Left lobe of liver (tissue), 2 donors: ENCODE measurements around the gene IL16. TPM values are rescaled to one million over a fixed set of nuclear protein-coding genes. Genes with fewer than 3 reads are reported as not detected.
A peak's percentile ranks its signal among the peaks of the same experiment; 100 is the strongest.

ENCODE experiments used
- ATAC-seq: fragments of 200-7000 bp; cut with Tn5 transposase; one replicate; pipeline ENCODE4 v1.9.1; 2020; ENCODE audit warnings: mild to moderate bottlenecking, moderate library complexity
- DNase-seq: peaks from one replicate; pipeline ENCODE4 v3.0.0-alpha.2; 2020; ENCODE audit warnings: low spot score
- total RNA-seq: library from RNA; stranded (reverse); gene quantifications from one replicate; pipeline ENCODE4 v1.2.1, GENCODE V29; 2021
- donor health status: DM: no; HTN: no; CAD: no; lungs with moderate emphysema.
- donor health status: DM: no; HTN: yes; CAD: no.

The IL16 gene
- total RNA-seq, 1 donor from 2014 or later = 2.1 TPM

DNA sequence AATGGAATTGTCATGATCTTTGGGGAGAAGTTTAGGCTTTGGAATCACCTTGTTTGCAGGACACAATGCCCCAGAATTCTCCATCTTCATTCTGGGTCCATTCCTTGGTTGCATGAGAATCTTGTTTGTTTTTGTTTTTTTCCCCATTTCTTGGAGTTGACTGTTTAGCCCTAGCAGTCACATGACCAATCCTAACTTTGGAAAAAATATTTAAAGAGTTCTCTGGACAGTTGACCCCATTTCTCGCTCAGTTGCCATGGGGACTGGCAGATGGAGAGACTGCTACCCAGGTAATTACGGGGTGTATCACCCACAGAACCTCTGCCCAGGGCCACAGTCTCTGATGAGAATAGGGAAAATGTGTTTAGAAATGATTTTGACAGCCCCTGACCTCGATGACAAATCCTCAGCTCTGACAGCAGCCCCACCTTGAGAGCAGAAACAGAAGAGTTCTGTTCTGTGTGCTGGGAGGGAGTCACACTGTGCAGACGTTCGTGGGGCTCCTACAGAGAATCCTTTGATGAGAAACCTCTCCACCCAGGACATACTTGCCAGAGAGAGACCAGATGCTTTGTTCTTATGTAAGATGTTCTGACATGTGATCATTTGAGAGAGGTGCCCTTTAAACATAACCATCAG, 57.7 kb downstream of the IL16 start:
- DNase-seq (no peak), ATAC-seq (no peak)

DNA sequence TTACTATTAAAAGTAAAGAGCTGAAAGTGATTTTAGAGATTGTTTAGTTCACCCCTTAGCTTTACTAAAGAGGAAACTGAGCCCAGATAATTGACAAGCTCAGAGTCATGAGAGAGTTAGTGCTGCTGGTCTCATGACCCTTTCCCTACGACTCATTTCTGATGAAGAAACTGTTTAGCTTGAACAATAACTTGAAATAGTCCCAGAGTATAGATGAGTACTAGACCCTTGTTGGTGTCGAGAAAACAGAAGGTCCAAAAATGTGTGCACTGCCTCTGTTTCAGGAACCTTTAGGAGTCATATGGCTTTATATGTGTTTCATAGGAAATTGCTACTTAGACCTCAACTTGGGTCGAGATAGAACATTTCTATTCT, 58.2 kb downstream of the IL16 start:
- DNase-seq (no peak), ATAC-seq (no peak)

DNA sequence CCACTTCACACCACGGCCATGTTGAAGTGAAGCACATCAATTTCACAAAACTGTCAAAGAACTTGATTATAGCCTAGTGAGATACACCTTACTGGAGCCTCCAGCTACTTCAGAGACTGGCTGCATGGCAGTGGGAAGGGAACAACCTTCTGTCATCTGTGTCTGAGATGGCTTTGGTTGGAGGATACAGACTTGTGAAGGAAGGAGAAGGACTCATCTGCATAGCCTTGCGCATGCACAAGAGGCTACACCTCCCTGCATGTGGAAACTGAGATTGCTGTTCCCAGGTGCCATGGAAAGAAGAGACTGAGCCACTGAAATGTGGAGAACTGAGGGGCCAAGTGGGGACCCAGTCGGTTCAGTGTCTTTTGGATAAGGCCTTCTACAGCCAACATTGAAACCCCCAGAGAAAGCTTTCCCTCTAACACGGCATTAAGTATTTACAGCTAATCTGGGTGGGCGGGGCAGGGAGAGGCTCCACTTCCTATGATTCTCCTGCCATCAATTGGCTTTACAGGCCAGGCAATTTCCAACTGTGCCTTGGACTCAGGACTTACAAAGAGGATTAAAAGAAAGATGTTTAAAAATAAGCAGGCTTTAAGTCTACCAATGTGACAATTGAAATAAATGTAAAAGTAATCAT, 58.8 kb downstream of the IL16 start:
- ATAC-seq = no peak

DNA sequence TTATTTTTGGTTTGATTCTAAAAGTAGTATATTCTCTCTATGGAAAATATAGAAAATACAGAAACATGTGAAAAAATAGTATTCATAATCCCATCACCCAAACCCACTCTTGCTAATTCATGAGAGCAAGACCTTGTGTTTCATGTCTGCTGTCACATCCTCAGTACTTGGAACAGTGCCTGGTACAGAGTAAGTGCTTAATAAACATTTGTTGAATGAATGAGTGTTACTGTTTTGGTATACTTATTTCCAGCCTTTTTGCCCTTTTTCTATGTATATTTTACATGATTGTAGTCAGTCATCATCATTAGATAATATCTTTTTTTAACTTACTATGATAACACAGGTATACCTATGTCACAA, 59.3 kb downstream of the IL16 start:
- DNase-seq (no peak), ATAC-seq (no peak)

More for the DNA sequence above, 58.8 kb downstream of the IL16 start:
- DNase-seq = no peak

DNA sequence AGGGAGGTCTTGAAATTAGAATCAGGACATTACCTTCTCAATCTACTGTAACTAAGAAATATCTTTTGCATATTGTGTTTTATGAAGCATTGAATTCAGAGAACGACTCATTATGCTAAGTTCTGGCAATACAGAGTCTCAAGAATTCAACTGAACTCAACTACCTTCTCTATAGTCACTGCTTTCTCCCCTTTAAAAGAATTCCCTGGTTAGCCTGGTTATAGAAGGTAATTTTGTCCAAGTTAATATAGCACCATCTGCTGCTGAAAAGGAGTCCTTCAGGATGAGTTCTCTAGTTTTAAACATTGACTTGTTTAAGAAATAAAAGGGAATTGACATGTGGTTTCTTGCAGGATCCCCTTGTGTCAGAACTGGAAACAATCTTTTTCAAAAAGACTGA, 60.2 kb downstream of the IL16 start:
- no peak for DNase-seq
- ATAC-seq = peak; percentile 74

DNA sequence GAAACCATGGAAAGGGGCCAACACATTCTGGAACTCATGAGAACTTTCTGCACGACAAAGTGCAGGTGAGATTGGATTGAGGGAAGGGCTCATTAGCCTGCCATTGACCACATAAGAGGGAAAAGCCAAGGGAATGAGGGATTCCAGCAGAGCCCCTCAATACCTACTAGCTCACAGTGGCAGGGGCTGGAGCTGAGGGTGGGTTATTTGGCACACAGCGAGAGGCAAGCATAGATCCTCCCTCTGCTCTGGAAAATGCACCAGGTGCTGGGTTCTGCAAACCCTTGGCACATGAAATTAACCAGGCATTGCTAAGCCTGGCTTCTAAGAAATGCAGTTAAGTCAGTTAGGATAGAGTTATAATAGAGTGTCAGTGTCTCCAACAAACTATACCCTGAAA, 60.8 kb downstream of the IL16 start:
- no peak for DNase-seq
- no peak for ATAC-seq

DNA sequence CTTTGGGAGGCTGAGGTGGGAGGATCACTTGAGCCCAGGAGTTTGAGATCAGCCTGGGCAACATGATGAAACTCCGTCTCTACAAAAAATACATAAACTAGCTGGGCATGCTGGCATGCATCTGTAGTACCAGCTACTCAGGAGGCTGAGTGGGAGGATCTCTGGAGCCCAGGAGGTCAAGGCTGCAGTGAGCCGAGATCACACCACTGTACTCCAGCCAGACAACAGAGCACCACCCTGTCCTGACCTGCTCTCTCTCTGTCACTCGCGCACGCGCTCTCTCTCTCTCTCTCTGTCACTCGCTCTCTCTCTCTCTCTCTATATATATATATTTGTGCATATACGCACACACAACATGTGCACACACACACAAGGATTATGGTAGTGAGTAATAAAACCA, 61.8 kb downstream of the IL16 start:
- ATAC-seq = peak; percentile 62

DNA sequence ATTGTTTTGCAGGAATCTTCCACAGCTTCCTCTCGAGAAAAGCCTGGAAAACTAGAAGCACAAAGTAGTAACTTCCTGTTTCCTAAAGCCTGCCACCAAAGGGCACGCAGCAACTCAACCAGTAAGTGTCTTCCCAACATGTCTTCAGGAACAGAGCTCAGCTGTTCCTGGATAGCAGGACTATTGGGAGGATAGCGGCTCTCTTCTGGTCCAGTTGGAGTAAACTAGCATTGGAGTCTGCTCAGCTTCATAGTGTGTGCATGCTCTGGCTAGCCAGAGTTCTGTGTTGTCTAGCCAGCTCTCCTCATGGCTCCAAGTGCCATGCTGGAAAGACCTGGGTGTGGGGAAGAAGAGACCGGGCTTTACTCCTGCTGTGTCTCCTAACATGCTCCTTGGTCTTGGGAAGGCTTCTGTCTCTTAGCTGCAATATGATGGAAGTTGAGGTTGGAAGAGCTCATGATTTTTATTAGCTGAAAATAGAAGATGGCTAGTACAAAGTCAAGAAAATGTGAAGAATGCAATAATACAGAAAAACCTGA, 63.1 kb downstream of the IL16 start:
- no peak for ATAC-seq
- DNase-seq = no peak

More for the DNA sequence above, 61.8 kb downstream of the IL16 start:
- DNase-seq = no peak

DNA sequence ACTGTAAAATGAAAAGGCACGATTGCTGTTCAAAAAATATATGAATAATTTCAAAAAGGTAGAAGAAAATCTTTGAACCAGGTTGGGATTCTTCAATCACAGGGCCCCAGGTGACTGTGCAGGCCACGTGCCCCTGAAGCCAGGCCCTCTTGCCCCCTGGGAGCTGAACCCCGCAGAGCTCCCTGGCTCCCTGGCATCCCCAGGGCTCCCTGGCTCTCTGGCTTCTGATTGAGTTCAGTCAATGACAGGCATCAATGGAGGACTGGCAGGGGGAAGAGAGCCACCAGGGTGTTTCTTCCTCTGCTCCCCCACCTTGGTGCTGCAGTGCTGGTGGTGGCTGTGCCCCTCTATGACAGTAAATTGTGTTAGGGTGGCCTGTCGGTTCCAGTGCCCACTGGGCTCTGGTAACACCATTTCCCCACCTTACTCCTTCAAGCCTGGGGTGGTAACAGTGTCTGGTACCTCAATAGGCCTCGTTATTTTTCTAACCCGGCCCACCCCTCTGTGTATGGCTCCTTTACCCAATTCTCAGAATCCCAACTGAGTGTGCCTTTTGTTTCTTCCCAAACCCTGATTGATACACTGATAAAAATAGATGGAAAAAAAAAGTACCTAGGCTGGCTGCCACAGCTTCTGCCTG, 64.6 kb downstream of the IL16 start:
- DNase-seq = no peak
- ATAC-seq = no peak

DNA sequence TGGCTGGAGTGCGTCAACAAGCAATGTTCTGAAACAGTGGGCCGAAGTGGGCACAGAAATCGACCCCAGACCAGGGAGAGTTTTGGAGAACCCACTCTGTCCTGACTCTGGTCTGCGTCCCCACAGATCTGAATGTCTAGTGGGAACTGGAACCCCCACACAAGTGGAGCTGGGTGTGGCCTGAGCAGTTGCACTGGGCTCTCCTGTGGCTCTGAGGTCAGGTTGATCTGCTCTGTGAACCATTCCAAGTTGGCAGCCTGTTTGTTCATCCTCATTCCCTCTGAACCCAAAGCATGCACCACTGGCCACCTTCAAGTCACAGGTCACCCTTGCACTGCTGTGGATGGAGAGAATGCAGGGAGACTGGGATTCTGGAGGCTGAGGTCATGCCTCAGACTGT, 66.8 kb downstream of the IL16 start:
- no peak for ATAC-seq

DNA sequence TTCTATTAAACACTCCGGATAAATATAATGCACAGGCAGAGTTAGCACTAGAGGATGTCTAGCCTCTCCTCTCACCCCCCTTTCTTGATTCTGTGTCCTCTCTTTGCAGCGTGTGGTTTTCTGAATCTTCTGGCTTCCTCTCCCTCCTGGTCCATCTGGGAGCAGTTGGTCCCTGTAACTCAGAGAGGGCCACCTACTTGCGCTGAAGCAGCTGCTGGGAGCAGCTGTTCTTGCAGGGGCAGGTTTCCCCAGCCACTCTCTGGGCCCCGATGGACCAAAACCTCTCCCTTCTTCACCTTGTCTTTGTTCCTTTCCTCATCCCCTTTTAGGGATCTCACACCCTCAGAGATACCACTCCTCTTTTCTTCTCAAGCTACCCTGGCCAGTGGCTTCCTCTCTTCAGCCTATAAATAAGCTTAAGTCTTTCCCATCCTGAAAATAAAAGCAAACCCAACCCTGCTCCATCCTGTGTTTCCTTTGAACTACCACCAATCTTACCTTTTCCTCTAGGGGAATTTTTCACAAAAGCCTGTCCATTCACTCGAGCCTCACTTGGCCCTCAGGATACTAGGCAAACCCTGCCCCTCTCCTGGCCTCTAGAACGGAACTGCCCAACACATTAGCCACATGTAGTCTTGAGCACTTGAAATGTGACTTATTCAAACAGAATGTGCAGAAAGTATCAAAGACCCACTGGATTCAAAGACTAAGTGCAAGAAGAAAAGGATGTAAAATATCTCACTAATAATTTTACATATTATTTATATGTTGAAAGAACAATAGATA, 67.6 kb downstream of the IL16 start:
- no peak for DNase-seq
- ATAC-seq = no peak

More for the DNA sequence above, 66.8 kb downstream of the IL16 start:
- no peak for DNase-seq

DNA sequence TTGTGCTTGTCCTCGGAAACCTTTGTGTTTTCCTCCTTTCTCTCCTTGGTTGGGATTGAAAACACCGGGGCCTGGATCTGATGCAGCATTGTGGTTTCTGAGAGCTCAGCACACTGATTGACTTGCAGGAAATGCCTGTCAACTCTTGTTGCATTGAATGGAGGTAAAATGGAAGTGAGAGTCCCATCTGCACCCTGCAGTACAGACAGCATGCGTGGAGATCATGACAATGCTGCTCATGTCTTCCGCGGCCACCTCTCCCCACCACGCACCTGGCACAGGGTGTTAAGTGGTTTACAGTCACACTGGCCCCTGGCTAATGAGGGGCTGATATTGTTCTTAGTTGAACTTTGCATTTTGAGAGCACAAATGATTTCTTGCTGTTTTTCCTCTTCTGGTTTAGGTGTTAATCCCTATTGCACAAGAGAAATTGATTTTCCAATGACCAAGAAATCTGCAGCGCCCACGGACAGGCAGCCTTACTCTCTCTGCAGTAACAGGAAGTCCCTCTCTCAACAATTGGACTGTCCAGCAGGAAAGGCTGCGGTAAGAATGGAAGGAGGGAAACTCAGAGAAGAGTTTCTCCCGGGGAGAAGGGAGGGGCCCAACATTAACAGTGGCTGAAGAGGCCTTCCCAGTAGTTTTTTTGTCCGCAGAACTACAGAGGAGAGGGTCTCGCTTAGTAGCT, 68.7 kb downstream of the IL16 start:
- DNase-seq (no peak), ATAC-seq (peak; percentile 56)

DNA sequence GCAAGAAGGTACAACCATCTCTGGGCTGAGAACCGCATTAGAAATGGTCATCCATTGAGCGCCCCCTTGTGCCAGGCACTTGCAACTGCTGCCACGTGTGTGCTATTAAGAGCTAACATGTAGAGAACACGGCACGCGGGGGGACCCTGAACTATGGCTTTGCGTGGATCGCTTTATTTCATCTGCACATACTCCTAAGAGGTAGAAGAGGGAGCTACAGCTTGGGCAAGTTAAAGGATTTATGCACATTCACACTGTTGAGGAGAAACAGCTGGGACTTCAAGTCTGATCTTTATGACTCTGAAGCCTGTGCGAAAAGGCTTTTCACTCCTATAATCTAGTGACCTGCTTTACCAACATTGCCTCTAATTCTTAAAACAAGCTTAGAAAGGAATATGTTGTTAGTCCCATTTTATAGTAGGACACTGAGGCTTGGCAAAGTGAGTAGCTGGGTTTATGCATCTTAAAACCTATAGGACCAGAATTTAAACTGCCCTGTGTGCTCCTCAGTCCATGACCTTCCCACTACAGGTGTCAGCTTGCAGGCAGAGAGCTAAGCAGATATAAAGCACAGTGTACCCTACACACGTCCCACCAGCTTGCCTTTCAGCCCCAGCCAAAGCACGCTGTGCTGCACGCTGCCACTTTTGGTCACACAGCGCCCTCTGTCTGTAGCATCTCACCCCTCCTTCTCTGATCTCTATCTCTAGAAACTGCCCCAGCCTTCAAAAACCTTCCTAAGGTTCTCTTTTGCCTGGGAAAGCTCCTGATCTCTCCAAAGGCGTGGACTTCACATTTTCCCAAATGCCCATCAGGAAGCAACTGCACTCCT, 69.5 kb downstream of the IL16 start:
- DNase-seq (peak; percentile 81), ATAC-seq (peak; percentile 94)

DNA sequence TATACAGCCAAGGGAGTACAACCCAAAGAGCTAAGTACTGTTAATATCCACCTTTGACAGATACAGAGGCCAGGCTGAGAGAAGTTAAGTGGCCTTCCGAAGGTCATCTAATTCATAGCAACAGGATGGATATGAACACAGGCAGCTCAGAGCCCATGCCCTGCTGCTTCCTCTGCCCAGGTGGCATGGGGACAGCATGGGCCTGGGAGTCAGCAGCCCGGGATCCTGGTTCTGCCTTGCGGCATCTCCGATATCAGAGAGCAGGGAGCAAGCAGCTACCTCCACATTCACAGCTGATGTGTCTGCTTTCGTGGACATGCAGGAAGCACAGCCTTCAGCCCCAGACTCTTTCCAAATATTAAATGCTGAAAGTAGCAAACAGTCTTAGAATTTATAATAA, 71.7 kb downstream of the IL16 start:
- no peak for ATAC-seq
- no peak for DNase-seq

DNA sequence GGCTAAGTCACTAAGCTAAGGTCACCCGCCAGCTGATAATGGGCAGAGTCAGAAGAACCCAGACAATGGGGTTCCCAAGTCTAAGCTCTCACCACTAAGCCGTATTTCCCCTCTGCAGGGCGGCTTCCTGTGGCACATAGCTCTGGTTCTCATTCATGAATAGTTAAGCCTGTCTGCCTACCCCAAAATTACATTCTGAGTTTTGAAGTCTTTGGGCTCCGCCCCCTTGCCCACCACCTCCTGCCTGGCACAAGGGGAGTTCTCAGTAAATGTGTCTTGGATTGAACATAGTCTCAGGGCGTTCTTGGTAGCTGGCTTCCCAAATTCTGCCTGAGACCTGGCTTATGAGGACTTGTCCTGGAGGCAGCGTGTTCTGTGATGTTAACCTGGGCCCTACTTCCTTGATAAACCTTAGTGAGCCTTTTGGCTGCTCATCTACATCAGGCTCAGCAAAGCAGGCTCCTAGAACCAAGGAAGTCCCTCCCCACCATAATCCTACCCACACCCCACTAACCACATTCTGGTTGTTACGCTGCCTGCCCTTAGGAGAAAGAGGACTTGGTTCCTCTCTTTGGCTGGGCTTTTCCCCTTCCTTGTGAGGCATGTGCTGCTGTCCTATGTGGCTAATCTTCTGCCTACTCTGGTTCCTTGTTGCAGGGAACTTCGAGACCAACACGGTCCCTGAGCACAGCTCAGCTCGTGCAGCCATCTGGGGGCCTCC, 72.4 kb downstream of the IL16 start:
- DNase-seq (no peak), ATAC-seq (no peak)

DNA sequence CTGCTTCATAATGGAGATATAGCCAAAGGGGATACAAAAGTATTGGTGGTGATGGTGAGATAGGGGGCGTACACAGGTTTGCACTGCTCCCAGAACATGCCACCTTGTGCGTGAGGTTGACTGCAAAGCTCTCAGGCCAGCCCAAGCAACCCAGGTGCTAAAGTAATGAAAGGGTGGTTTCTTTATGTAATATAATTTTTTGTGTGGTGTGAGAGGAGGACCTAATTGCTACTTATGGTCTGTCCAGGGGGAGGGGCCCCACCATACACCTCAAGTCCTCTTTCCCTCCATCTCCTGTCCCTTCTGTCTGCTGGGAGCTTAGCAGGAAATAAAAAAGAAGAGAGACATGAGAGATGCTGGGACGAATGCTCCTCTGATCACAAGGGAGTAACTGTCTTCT, 73.5 kb downstream of the IL16 start:
- DNase-seq (no peak), ATAC-seq (no peak)

DNA sequence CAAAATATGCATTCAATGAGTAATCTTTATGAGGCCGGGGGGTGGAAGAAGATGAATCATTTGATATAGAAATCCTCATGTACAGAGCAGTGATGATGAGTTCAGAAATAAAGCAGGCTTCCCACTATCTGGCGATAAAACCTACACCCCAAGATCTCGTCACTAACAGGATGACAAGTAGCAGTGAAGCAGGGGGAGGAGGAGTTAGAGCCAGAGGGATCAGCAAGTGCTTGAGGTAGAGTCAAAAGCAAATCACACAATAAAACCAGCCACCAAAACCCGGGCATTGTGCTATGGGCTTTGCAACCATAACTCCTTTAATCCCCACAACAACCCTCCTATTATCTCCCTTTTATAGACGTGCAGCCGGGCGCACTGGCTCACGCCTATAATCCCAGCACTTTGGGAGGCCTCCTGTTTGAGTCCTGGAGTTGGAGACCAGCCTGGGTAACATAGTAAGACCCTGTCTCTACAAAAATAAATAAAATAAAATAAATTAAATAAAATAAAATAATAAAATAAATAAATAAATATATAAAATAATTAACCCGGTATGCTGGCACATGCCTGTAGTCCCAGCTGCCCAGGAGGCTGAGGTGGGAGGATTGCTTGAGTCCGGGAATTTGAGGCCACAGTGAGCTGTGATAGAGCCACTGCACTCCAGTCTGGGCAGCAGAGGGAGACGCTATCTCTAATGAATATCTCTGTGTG, 74.3 kb downstream of the IL16 start:
- no peak for DNase-seq
- no peak for ATAC-seq

DNA sequence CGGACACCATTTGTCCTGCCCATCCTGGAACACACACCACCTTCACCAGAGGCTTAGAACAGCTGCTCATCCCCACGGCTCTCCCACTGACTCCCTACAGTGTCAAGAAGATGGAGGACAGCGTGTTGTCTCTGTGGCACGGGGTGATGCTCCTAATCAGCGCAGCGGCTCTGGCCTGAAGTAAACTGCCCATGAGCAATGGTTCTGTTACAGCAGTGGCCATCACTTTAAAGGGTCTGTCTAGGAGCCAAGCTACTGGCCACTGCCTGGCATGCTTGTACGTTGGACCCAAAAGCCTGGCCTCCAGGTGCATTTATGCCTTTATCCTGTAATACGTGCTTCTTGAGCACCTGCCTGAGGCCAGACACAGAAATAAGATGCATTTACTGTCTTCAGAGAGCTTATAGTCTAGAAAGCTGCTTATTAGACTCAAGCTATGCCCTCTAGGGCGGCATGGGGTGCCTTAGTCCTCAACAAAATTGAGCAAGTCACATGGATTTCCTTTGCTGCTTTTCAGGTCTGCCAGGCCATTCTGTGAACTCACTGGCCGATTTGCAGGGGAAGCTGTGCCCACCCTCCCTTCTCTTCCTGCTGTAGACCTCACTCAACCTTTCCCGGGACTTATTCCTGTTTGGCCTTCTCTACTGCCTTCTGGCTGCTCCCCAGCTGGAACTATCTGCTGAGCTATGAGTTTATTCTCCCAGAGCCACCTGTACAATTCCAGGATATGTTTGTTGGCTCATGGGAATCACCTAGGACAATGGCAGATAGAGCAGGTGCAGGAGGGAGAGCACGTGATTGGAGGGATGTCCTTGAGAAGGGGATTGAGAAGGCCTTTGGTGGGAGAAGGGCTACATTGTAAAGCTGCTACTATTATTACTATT, 75.3 kb downstream of the IL16 start:
- no peak for DNase-seq

More for the DNA sequence above, 75.3 kb downstream of the IL16 start:
- ATAC-seq = no peak
